Esophagus muscularis mucosa (tissue), 4 donors: Measurements from ENCODE around the gene FAM107B.

Experiments used
- EP300 ChIP-seq: sonication (generic); formaldehyde crosslinking; IDR thresholded peaks from one replicate; pipeline ENCODE4 v1.6.1; 2017; ENCODE audit warnings: antibody characterized with exemption
- POLR2A ChIP-seq: fragments of 450-650 bp; IDR thresholded peaks from one replicate; pipeline ENCODE4 v1.6.1; 2017; ENCODE audit warnings: antibody characterized with exemption, moderate library complexity, mild to moderate bottlenecking, low read depth
- TF ChIP-seq, protein P1 (sequence below), 3 experiments: fragments of 200-600 bp in 2 of 3; fragments of 450-650 bp in 1 of 3; sonication (generic) in 2 of 3; IDR thresholded peaks; one replicate each; pipeline ENCODE4 v1.5.1; 2017 to 2019; ENCODE audit warnings: antibody characterized with exemption in 3 of 3, mild to moderate bottlenecking in 2 of 3, moderate library complexity in 1 of 3

DNA sequence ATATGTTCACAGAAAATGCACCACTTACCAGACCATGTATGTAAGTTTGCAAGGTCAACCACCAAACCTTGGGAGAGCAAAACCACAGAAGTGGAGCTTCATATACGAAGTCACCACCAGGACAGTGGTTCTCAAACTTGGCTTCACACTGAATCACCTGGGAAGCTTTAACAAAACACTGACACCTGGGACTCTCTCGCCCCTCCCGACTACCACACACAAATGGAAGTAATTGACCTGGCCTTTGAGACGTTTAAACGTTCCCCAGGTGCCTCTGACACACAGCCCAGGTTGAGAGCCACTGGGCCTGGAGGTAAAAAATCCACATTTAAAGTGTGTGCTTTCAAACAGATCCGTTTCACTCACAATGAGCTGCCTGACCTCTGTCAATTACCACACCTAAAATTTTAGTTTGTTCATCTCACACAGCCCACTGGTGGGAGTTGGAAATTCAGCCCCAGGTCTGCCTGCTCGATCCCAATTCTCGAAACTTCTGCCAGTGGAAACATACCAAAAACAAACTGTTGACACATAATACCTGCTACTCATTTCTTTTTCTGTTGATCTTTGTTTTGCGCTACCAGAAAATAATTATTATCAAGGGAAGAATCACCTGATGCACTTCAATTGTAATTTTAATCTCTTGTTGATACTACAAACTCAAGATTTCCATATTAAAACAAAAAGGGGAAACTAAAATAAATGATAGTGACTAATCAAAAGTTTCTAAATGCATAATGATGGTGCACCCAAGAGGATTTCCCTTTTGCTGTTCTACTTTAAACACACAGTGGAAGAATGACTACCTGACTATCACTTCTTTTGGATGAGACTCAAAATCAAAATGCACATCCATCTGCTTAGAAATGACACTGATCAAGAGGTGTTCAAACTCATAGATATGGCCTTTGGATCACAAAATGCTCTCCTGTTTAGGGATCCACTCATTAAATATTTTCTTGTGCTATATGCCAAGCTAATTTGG, 36.6 kb upstream of the FAM107B start:
- TF ChIP-seq, protein P1, sequence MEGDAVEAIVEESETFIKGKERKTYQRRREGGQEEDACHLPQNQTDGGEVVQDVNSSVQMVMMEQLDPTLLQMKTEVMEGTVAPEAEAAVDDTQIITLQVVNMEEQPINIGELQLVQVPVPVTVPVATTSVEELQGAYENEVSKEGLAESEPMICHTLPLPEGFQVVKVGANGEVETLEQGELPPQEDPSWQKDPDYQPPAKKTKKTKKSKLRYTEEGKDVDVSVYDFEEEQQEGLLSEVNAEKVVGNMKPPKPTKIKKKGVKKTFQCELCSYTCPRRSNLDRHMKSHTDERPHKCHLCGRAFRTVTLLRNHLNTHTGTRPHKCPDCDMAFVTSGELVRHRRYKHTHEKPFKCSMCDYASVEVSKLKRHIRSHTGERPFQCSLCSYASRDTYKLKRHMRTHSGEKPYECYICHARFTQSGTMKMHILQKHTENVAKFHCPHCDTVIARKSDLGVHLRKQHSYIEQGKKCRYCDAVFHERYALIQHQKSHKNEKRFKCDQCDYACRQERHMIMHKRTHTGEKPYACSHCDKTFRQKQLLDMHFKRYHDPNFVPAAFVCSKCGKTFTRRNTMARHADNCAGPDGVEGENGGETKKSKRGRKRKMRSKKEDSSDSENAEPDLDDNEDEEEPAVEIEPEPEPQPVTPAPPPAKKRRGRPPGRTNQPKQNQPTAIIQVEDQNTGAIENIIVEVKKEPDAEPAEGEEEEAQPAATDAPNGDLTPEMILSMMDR (IDR thresholded peaks at IDR 0.05): no peak
- no peak for TF ChIP-seq POLR2A
- no peak for TF ChIP-seq EP300
